A673 (cell line): ENCODE measurements around the gene SIRT2.

Experiments
- CTCF ChIP-seq: fragments of 300-800, 200-600 bp; sonication (generic); conservative IDR thresholded peaks from 2 replicates; pipeline ENCODE4 v1.5.1; 2017; ENCODE audit warnings: low read depth, mild to moderate bottlenecking, antibody characterized with exemption, low read length, moderate library complexity, mixed read lengths
- EZH2 ChIP-seq: fragments of 200-600 bp; sonication (generic); IDR thresholded peaks from 2 replicates; pipeline ENCODE4 v1.6.1; 2017; ENCODE audit warnings: borderline replicate concordance, low read depth, mild to moderate bottlenecking, mixed read lengths, antibody characterized with exemption, low read length; ENCODE audit not compliant: poor library complexity, severe bottlenecking

- peak; percentile 84 for TF ChIP-seq CTCF
- TF ChIP-seq EZH2: no peak
These were observed 29.4 kb downstream of the SIRT2 start for GRCh38 chr19:38869836-38870607.
